WTC11 (cell line): ENCODE data around the gene CLCN7. TPM values are rescaled to one million over a fixed set of nuclear protein-coding genes. Genes with fewer than 3 reads are reported as not detected.

ENCODE experiments used
- ATAC-seq: fragments of 200-7000 bp; cut with Tn5 transposase; 2 replicates; pipeline ENCODE4 v1.10.0; 2021; ENCODE audit warnings: mild to moderate bottlenecking, moderate library complexity
- CTCF ChIA-PET: fragments of 300-600 bp; sonication (Branson Sonifier 250); formaldehyde crosslinking; loops from one replicate; lab custom pipeline; 2021; ENCODE audit warnings: antibody characterized with exemption; lab: Charles Lee
- POLR2A ChIA-PET: fragments of 350-600 bp; sonication (Branson Sonifier 250); formaldehyde crosslinking; loops from one replicate; lab custom pipeline; 2021; ENCODE audit warnings: antibody characterized with exemption; lab: Charles Lee
- DNase-seq: peaks from one replicate; pipeline ENCODE4 v3.0.0; 2021; ENCODE audit warnings: low spot score
- H3K27ac Mint-ChIP-seq: 2 replicates; pipeline ENCODE4 v1.8.0; 2021; ENCODE audit warnings: mixed read lengths
- H3K27me3 Mint-ChIP-seq: 2 replicates; pipeline ENCODE4 v1.8.0; 2021; ENCODE audit warnings: low read depth, mild to moderate bottlenecking, moderate library complexity, mixed read lengths
- H3K36me3 Mint-ChIP-seq: 2 replicates; pipeline ENCODE4 v1.8.0; 2021; ENCODE audit warnings: mixed read lengths
- H3K4me1 Mint-ChIP-seq: 2 replicates; pipeline ENCODE4 v1.8.0; 2022; ENCODE audit warnings: mixed read lengths
- H3K4me3 Mint-ChIP-seq: 2 replicates; pipeline ENCODE4 v1.8.0; 2021; ENCODE audit warnings: mild to moderate bottlenecking, moderate library complexity, mixed read lengths
- H3K9me3 Mint-ChIP-seq: 2 replicates; pipeline ENCODE4 v1.8.0; 2021; ENCODE audit warnings: mixed read lengths
- ATF1 ChIP-seq: sonication (generic); formaldehyde crosslinking; IDR thresholded peaks from 2 replicates; pipeline ENCODE4 v1.8.1; 2023; ENCODE audit warnings: mild to moderate bottlenecking, moderate library complexity, missing genetic modification reagents
- CDX4 ChIP-seq: fragments of 250-450 bp; sonication (Bioruptor Pico); IDR thresholded peaks from 2 replicates; pipeline ENCODE4 v1.9.0; 2021; ENCODE audit warnings: moderate library complexity, mild to moderate bottlenecking, inconsistent platforms, borderline replicate concordance
- E2F4 ChIP-seq: sonication (generic); formaldehyde crosslinking; IDR thresholded peaks from 2 replicates; pipeline ENCODE4 v1.8.1; 2022; ENCODE audit warnings: low read depth, mild to moderate bottlenecking, moderate library complexity, missing genetic modification reagents, borderline replicate concordance
- GTF2I ChIP-seq: fragments of 250-450 bp; sonication (Bioruptor Pico); conservative IDR thresholded peaks from 2 replicates; pipeline ENCODE4 v1.4.0; 2021; ENCODE audit warnings: mild to moderate bottlenecking
- IRF1 ChIP-seq: sonication (generic); formaldehyde crosslinking; IDR thresholded peaks from 2 replicates; pipeline ENCODE4 v1.8.0; 2023; ENCODE audit warnings: missing genetic modification reagents
- IRF2 ChIP-seq: sonication (generic); formaldehyde crosslinking; IDR thresholded peaks from 2 replicates; pipeline ENCODE4 v1.8.0; 2022; ENCODE audit warnings: low read depth, missing genetic modification reagents, borderline replicate concordance
- MXD4 ChIP-seq: fragments of 250-450 bp; sonication (Bioruptor Pico); IDR thresholded peaks from 2 replicates; pipeline ENCODE4 v1.8.0; 2021; ENCODE audit warnings: mild to moderate bottlenecking, moderate library complexity, borderline replicate concordance
- NFATC4 ChIP-seq: fragments of 250-450 bp; sonication (Bioruptor Pico); IDR thresholded peaks from 2 replicates; pipeline ENCODE4 v1.9.0; 2021; ENCODE audit warnings: mild to moderate bottlenecking
- NR2C2 ChIP-seq: sonication (generic); formaldehyde crosslinking; IDR thresholded peaks from 2 replicates; pipeline ENCODE4 v1.8.0; 2022; ENCODE audit warnings: mild to moderate bottlenecking, missing genetic modification reagents
- NR3C1 ChIP-seq: sonication (generic); formaldehyde crosslinking; conservative IDR thresholded peaks from 2 replicates; pipeline ENCODE4 v1.8.1; 2023; ENCODE audit warnings: low read depth, mild to moderate bottlenecking, missing genetic modification reagents
- PRDM15 ChIP-seq: sonication (generic); formaldehyde crosslinking; IDR thresholded peaks from 2 replicates; pipeline ENCODE4 v1.8.0; 2022; ENCODE audit warnings: missing genetic modification reagents
- SP1 ChIP-seq: sonication (generic); formaldehyde crosslinking; conservative IDR thresholded peaks from 2 replicates; pipeline ENCODE4 v1.8.1; 2022; ENCODE audit warnings: missing genetic modification reagents
- TEAD1 ChIP-seq: sonication (generic); formaldehyde crosslinking; IDR thresholded peaks from 2 replicates; pipeline ENCODE4 v1.8.0; 2022; ENCODE audit warnings: mild to moderate bottlenecking, missing genetic modification reagents
- USF2 ChIP-seq: sonication (generic); formaldehyde crosslinking; IDR thresholded peaks from 2 replicates; pipeline ENCODE4 v1.8.1; 2023; ENCODE audit warnings: mild to moderate bottlenecking, missing genetic modification reagents, moderate library complexity
- ZNF121 ChIP-seq: sonication (generic); formaldehyde crosslinking; IDR thresholded peaks from 2 replicates; pipeline ENCODE4 v1.8.0; 2023; ENCODE audit warnings: missing genetic modification reagents
- ZNF219 ChIP-seq: sonication (generic); formaldehyde crosslinking; IDR thresholded peaks from 2 replicates; pipeline ENCODE4 v1.8.0; 2023; ENCODE audit warnings: missing genetic modification reagents, mild to moderate bottlenecking, borderline replicate concordance
- ZNF396 ChIP-seq: fragments of 250-450 bp; sonication (Bioruptor Pico); IDR thresholded peaks from 2 replicates; pipeline ENCODE4 v1.8.0; 2021; ENCODE audit warnings: mild to moderate bottlenecking, moderate library complexity, borderline replicate concordance
- ZNF425 ChIP-seq: fragments of 250-450 bp; sonication (Bioruptor Pico); conservative IDR thresholded peaks from 2 replicates; pipeline ENCODE4 v1.9.0; 2021; ENCODE audit warnings: mild to moderate bottlenecking
- ZNF512 ChIP-seq: sonication (generic); formaldehyde crosslinking; IDR thresholded peaks from 2 replicates; pipeline ENCODE4 v1.8.1; 2022; ENCODE audit warnings: missing genetic modification reagents, borderline replicate concordance
- ZNF532 ChIP-seq: fragments of 250-450 bp; sonication (Bioruptor Pico); IDR thresholded peaks from 2 replicates; pipeline ENCODE4 v1.9.0; 2021; ENCODE audit warnings: mild to moderate bottlenecking, borderline replicate concordance
- total RNA-seq: library from RNA; stranded (reverse); gene quantifications from 3 replicates; pipeline ENCODE4 v1.2.3, GENCODE V29; 2021

The CLCN7 gene
- total RNA-seq, 1 experiment from 2014 or later, result 94.1 TPM

GRCh38 chr16:1468426-1468810, 6.4 kb downstream of the CLCN7 start:
- CTCF ChIA-PET, result no interaction called here
- POLR2A ChIA-PET, result no interaction called here
- Mint-ChIP-seq H3K27me3 (no peaks in the 10 kb centered on the region), H3K36me3 (no peaks in the 10 kb centered on the region), H3K4me1 (no peaks in the 10 kb centered on the region), H3K27ac (no peak overlapping the region), H3K9me3 (no peaks in the 10 kb centered on the region), H3K4me3 (no peak overlapping the region)
- DNase-seq (no peak), ATAC-seq (no peak)
- no peak for TF ChIP-seq IRF1 (CRISPR knock-in tag)
- TF ChIP-seq ZNF121 (CRISPR knock-in tag), result no peak
- TF ChIP-seq NR2C2 (CRISPR knock-in tag), result no peak
- TF ChIP-seq PRDM15 (CRISPR knock-in tag), result no peak
- TF ChIP-seq NFATC4, result no peak
- no peak for TF ChIP-seq CDX4 (CRISPR knock-in tag)
- TF ChIP-seq IRF2, result no peak
- no peak for TF ChIP-seq MXD4 (CRISPR knock-in tag)
- no peak for TF ChIP-seq ZNF532 (CRISPR knock-in tag)
- TF ChIP-seq E2F4 (CRISPR knock-in tag), result no peak
- TF ChIP-seq SP1 (CRISPR knock-in tag), result no peak
- no peak for TF ChIP-seq NR3C1 (CRISPR knock-in tag)
- no peak for TF ChIP-seq GTF2I (CRISPR knock-in tag)

- H3K4me1 Mint-ChIP-seq, result no peaks in the 10 kb centered on the region
- no peak overlapping the region for H3K27ac Mint-ChIP-seq
- no peaks in the 10 kb centered on the region for H3K9me3 Mint-ChIP-seq
- no peaks in the 10 kb centered on the region for H3K27me3 Mint-ChIP-seq
- ATAC-seq, result no peak
- POLR2A ChIA-PET, result no interaction called here
- no peaks in the 10 kb centered on the region for H3K36me3 Mint-ChIP-seq
- no peak overlapping the region for H3K4me3 Mint-ChIP-seq
- CTCF ChIA-PET, result interaction anchor here (0.6 kb wide), 1 partner anchor 27 kb away, joined by 3 read pairs; no protein-coding TSS in a partner anchor
- DNase-seq, result no peak
- TF ChIP-seq USF2 (CRISPR knock-in tag) (no peak), ZNF425 (no peak), ZNF396 (CRISPR knock-in tag) (no peak), ATF1 (CRISPR knock-in tag) (no peak), ZNF512 (CRISPR knock-in tag) (no peak), TEAD1 (CRISPR knock-in tag) (no peak), ZNF219 (no peak)
These were observed 7.8 kb downstream of the CLCN7 start for GRCh38 chr16:1466968-1467521.
